Neural cell (in vitro differentiated cells): ENCODE measurements around the gene STAT5B. TPM values are rescaled to one million over a fixed set of nuclear protein-coding genes. Genes with fewer than 3 reads are reported as not detected.

ENCODE experiments used
- H2AFZ ChIP-seq: fragments of 200-600, 300-800 bp; sonication (generic), shearing (Covaris generic); 2 replicates; pipeline ENCODE4 v1.6.0; 2014; ENCODE audit warnings: low read depth, mild to moderate bottlenecking, antibody characterized with exemption, low read length, moderate library complexity
- H3F3A ChIP-seq: fragments of 200-600 bp; shearing (Covaris generic); 2 replicates; pipeline ENCODE4 v1.6.1; 2016; ENCODE audit warnings: mild to moderate bottlenecking, moderate library complexity, mixed read lengths, antibody characterized with exemption, low read length; ENCODE audit not compliant: insufficient read depth, poor library complexity, severe bottlenecking
- H3K27ac ChIP-seq: fragments of 200-600, 300-800 bp; sonication (generic), shearing (Covaris generic); 2 replicates; pipeline ENCODE4 v1.5.1; 2014; ENCODE audit warnings: mild to moderate bottlenecking, low read length, moderate library complexity
- H3K27me3 ChIP-seq: fragments of 300-800, 200-600 bp; sonication (generic), shearing (Covaris generic); 2 replicates; pipeline ENCODE4 v1.6.0; 2014; ENCODE audit warnings: mild to moderate bottlenecking, low read depth, low read length, moderate library complexity; ENCODE audit not compliant: insufficient read depth
- H3K36me3 ChIP-seq: fragments of 300-800, 200-600 bp; sonication (generic), shearing (Covaris generic); 2 replicates; pipeline ENCODE4 v1.5.1; 2014; ENCODE audit warnings: mild to moderate bottlenecking, antibody characterized with exemption, low read length, moderate library complexity; ENCODE audit not compliant: insufficient read depth
- H3K4me2 ChIP-seq: fragments of 300-800, 200-600 bp; sonication (generic), shearing (Covaris generic); 2 replicates; pipeline ENCODE4 v1.6.0; 2014; ENCODE audit warnings: mild to moderate bottlenecking, low read length
- H3K4me3 ChIP-seq: fragments of 300-800, 200-600 bp; sonication (generic), shearing (Covaris generic); 2 replicates; pipeline ENCODE4 v1.5.1; 2014; ENCODE audit warnings: mild to moderate bottlenecking, low read length, moderate library complexity
- H3K79me2 ChIP-seq: fragments of 200-600 bp; shearing (Covaris generic); replicated peaks from 2 replicates; pipeline ENCODE4 v1.6.0; 2014; ENCODE audit warnings: mild to moderate bottlenecking, low read length, moderate library complexity; ENCODE audit not compliant: insufficient read depth
- H3K9ac ChIP-seq: fragments of 300-800, 200-600 bp; sonication (generic), shearing (Covaris generic); 2 replicates; pipeline ENCODE4 v1.6.1; 2016; ENCODE audit warnings: mild to moderate bottlenecking, low read length, mixed read lengths
- H3K9me2 ChIP-seq: fragments of 200-600 bp; shearing (Covaris generic); 2 replicates; pipeline ENCODE4 v1.6.1; 2016; ENCODE audit warnings: mild to moderate bottlenecking, low read length, mixed read lengths; ENCODE audit not compliant: insufficient read depth
- H3K9me3 ChIP-seq: fragments of 200-600, 300-800 bp; sonication (generic), shearing (Covaris generic); 2 replicates; pipeline ENCODE4 v1.6.1; 2016; ENCODE audit warnings: mild to moderate bottlenecking, mixed run types, low read length, moderate library complexity, mixed read lengths
- H4K20me1 ChIP-seq: fragments of 200-600 bp; shearing (Covaris generic); 2 replicates; pipeline ENCODE4 v1.6.1; 2016; ENCODE audit warnings: mild to moderate bottlenecking, mixed run types; ENCODE audit not compliant: insufficient read depth
- CTCF ChIP-seq: fragments of 450-650 bp; IDR thresholded peaks from 2 replicates; pipeline ENCODE4 v1.5.1; 2014; ENCODE audit warnings: antibody characterized with exemption, mild to moderate bottlenecking, moderate library complexity; ENCODE audit not compliant: poor library complexity, severe bottlenecking
- EP300 ChIP-seq: fragments of 450-650 bp; conservative IDR thresholded peaks from 2 replicates; pipeline ENCODE4 v1.6.1; 2014; ENCODE audit warnings: antibody characterized with exemption, mild to moderate bottlenecking, moderate library complexity; ENCODE audit not compliant: poor library complexity, severe bottlenecking
- EZH2 ChIP-seq: fragments of 200-600, 300-800 bp; shearing (Covaris generic), sonication (generic); IDR thresholded peaks from 2 replicates; pipeline ENCODE4 v1.6.1; 2014; ENCODE audit warnings: antibody characterized with exemption, low read length, borderline replicate concordance, mild to moderate bottlenecking; ENCODE audit not compliant: insufficient read depth, poor library complexity, severe bottlenecking
- MXI1 ChIP-seq: fragments of 450-650 bp; conservative IDR thresholded peaks from 2 replicates; pipeline ENCODE4 v1.6.1; 2014; ENCODE audit warnings: antibody characterized with exemption, mild to moderate bottlenecking; ENCODE audit not compliant: poor library complexity, severe bottlenecking
- POLR2AphosphoS5 ChIP-seq: IDR thresholded peaks from 2 replicates; pipeline ENCODE4 v1.6.1; 2012
- RAD21 ChIP-seq: fragments of 450-650 bp; conservative IDR thresholded peaks from 2 replicates; pipeline ENCODE4 v1.6.1; 2014; ENCODE audit warnings: antibody characterized with exemption, mild to moderate bottlenecking, moderate library complexity
- SMC3 ChIP-seq: fragments of 450-650 bp; conservative IDR thresholded peaks from 2 replicates; pipeline ENCODE4 v1.6.1; 2014; ENCODE audit warnings: antibody characterized with exemption, mild to moderate bottlenecking, moderate library complexity; ENCODE audit not compliant: poor library complexity
- TAF1 ChIP-seq: IDR thresholded peaks from 2 replicates; pipeline ENCODE4 v1.6.1; 2012; ENCODE audit warnings: low read depth
- polyA plus RNA-seq: library from polyadenylated mRNA; depleted of rRNA; stranded (reverse); fragments of >200 nt; gene quantifications from 2 replicates; pipeline ENCODE4 v1.2.3, GENCODE V29; 2014
- TF ChIP-seq, protein P1 (sequence below): IDR thresholded peaks from 2 replicates; pipeline ENCODE4 v1.6.1; 2012; ENCODE audit warnings: borderline replicate concordance

STAT5B gene
- polyA plus RNA-seq, 1 donor from 2014 or later, result 47.4 TPM

GRCh38 chr17:42275527-42276358, 448 bp downstream of the STAT5B start:
- Histone ChIP-seq H3K4me2 (peak overlapping the region; percentile 95), H3K9me2 (no peaks in the 10 kb centered on the region), H3F3A (no peaks in the 10 kb centered on the region), H2AFZ (peak overlapping the region; percentile 31), H3K9ac (peak overlapping the region; percentile 77), H3K4me3 (peak overlapping the region; percentile 67), H3K79me2 (peaks cover 45% of the 10 kb centered on the region), H3K27ac (peak overlapping the region; percentile 90), H3K27me3 (no peaks in the 10 kb centered on the region), H3K9me3 (no peaks in the 10 kb centered on the region), H4K20me1 (peaks cover 2% of the 10 kb centered on the region), H3K36me3 (no peaks in the 10 kb centered on the region)
- TF ChIP-seq SMC3 (no peak), POLR2AphosphoS5 (no peak), RAD21 (no peak), CTCF (peak; percentile 26), TAF1 (peak; percentile 23), EZH2 (no peak), EP300 (peak; percentile 17), MXI1 (peak; percentile 73)
- TF ChIP-seq, protein P1, sequence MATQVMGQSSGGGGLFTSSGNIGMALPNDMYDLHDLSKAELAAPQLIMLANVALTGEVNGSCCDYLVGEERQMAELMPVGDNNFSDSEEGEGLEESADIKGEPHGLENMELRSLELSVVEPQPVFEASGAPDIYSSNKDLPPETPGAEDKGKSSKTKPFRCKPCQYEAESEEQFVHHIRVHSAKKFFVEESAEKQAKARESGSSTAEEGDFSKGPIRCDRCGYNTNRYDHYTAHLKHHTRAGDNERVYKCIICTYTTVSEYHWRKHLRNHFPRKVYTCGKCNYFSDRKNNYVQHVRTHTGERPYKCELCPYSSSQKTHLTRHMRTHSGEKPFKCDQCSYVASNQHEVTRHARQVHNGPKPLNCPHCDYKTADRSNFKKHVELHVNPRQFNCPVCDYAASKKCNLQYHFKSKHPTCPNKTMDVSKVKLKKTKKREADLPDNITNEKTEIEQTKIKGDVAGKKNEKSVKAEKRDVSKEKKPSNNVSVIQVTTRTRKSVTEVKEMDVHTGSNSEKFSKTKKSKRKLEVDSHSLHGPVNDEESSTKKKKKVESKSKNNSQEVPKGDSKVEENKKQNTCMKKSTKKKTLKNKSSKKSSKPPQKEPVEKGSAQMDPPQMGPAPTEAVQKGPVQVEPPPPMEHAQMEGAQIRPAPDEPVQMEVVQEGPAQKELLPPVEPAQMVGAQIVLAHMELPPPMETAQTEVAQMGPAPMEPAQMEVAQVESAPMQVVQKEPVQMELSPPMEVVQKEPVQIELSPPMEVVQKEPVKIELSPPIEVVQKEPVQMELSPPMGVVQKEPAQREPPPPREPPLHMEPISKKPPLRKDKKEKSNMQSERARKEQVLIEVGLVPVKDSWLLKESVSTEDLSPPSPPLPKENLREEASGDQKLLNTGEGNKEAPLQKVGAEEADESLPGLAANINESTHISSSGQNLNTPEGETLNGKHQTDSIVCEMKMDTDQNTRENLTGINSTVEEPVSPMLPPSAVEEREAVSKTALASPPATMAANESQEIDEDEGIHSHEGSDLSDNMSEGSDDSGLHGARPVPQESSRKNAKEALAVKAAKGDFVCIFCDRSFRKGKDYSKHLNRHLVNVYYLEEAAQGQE, result no peak

- no peaks in the 10 kb centered on the region for H3K9me2 ChIP-seq
- no peaks in the 10 kb centered on the region for H3K9me3 ChIP-seq
- TF ChIP-seq, protein P1, result no peak
- no peak for TF ChIP-seq TAF1
- no peak for TF ChIP-seq MXI1
- no peak for TF ChIP-seq EZH2
- TF ChIP-seq EP300, result no peak
- TF ChIP-seq CTCF, result no peak
- no peak for TF ChIP-seq SMC3
- TF ChIP-seq RAD21, result no peak
- no peak for TF ChIP-seq POLR2AphosphoS5
- H3K36me3 ChIP-seq, result no peaks in the 10 kb centered on the region
- H3F3A ChIP-seq, result no peaks in the 10 kb centered on the region
- peaks cover 53% of the 10 kb centered on the region for H3K79me2 ChIP-seq
- peaks cover 5% of the 10 kb centered on the region for H4K20me1 ChIP-seq
- H3K4me3 ChIP-seq, result peak overlapping the region; percentile 67
- H3K27ac ChIP-seq, result peak overlapping the region; percentile 90
- H2AFZ ChIP-seq, result peak overlapping the region; percentile 31
- H3K4me2 ChIP-seq, result peak overlapping the region; percentile 95
- no peaks in the 10 kb centered on the region for H3K27me3 ChIP-seq
- H3K9ac ChIP-seq, result peak overlapping the region; percentile 77
These were observed 1.2 kb downstream of the STAT5B start for GRCh38 chr17:42274812-42275526.
